CD4-positive, alpha-beta memory T cell (primary cell): ENCODE data around the gene TNIK. TPM values are rescaled to one million over a fixed set of nuclear protein-coding genes. Genes with fewer than 3 reads are reported as not detected.
A peak's percentile ranks its signal among the peaks of the same experiment; 100 is the strongest.

Source experiments
- CTCF ChIA-PET: fragments of 350-600 bp; sonication (Branson Sonifier 250); formaldehyde crosslinking; loops from one replicate; lab custom pipeline; 2021; ENCODE audit warnings: inconsistent platforms; ENCODE audit not compliant: partially characterized antibody; lab: Charles Lee
- POLR2A ChIA-PET: fragments of 350-600 bp; sonication (Branson Sonifier 250); formaldehyde crosslinking; loops from one replicate; lab custom pipeline; 2021; ENCODE audit not compliant: partially characterized antibody; lab: Charles Lee
- DNase-seq, 5 donors: peaks; one replicate each; pipeline versions ENCODE4 v3.0.0 to v3.0.0-alpha.2; 2020 to 2022; ENCODE audit warnings: mixed read lengths in 1 of 5
- H3K27ac ChIP-seq: one replicate; pipeline ENCODE4 v1.7.0; 2013; ENCODE audit warnings: low read depth, low read length
- H3K27me3 ChIP-seq: 2 replicates; pipeline ENCODE4 v1.7.0; 2013; ENCODE audit warnings: mild to moderate bottlenecking, low read length, moderate library complexity; ENCODE audit not compliant: insufficient read depth
- H3K36me3 ChIP-seq: 2 replicates; pipeline ENCODE4 v1.7.0; 2013; ENCODE audit warnings: mild to moderate bottlenecking, low read length, moderate library complexity; ENCODE audit not compliant: insufficient read depth
- H3K4me1 ChIP-seq: 2 replicates; pipeline ENCODE4 v1.7.0; 2013; ENCODE audit warnings: mild to moderate bottlenecking, low read length, moderate library complexity; ENCODE audit not compliant: insufficient read depth
- H3K4me3 ChIP-seq, 2 donors: one replicate each; pipeline ENCODE4 v1.7.0; 2013; ENCODE audit warnings: low read length in 2 of 2, mild to moderate bottlenecking in 1 of 2
- H3K9me3 ChIP-seq, 2 donors: one replicate each; pipeline ENCODE4 v1.7.0; 2013; ENCODE audit warnings: low read length in 2 of 2, control low read depth in 1 of 2; ENCODE audit not compliant: control insufficient read depth in 1 of 2
- H3K27ac Mint-ChIP-seq, 7 donors: one replicate each; pipeline ENCODE4 v1.8.0; 2020 to 2021; ENCODE audit warnings: mixed read lengths in 7 of 7, mild to moderate bottlenecking in 6 of 7, inconsistent platforms in 3 of 7, moderate library complexity in 3 of 7
- H3K27me3 Mint-ChIP-seq, 2 donors: one replicate each; pipeline ENCODE4 v1.8.0; 2020 to 2021; ENCODE audit warnings: mixed read lengths in 2 of 2
- H3K36me3 Mint-ChIP-seq, 2 donors: one replicate each; pipeline ENCODE4 v1.8.0; 2020 to 2021; ENCODE audit warnings: mixed read lengths in 2 of 2, inconsistent platforms in 1 of 2, mild to moderate bottlenecking in 1 of 2
- H3K4me1 Mint-ChIP-seq, 4 donors: one replicate each; pipeline ENCODE4 v1.8.0; 2020 to 2021; ENCODE audit warnings: mixed read lengths in 4 of 4, mild to moderate bottlenecking in 1 of 4
- H3K4me3 Mint-ChIP-seq, 8 donors: one replicate each; pipeline ENCODE4 v1.8.0; 2020 to 2021; ENCODE audit warnings: mixed read lengths in 8 of 8, mild to moderate bottlenecking in 7 of 8, moderate library complexity in 6 of 8, inconsistent platforms in 3 of 8
- H3K9me3 Mint-ChIP-seq, 8 donors: one replicate each; pipeline ENCODE4 v1.8.0; 2020 to 2021; ENCODE audit warnings: mixed read lengths in 8 of 8, mild to moderate bottlenecking in 5 of 8, inconsistent platforms in 3 of 8, moderate library complexity in 1 of 8
- intact Hi-C: fragments of 100-400 bp; cut with micrococcal nuclease; formaldehyde crosslinking; loops from one replicate; pipeline ENCODE4 v1.15.1; 2023
- polyA plus RNA-seq, 2 donors: library from polyadenylated mRNA; unstranded; fragments of 300-500 nt; fragmentation: Illumina TruSeq; gene quantifications; one replicate each; pipeline ENCODE4 v1.2.3, GENCODE V29; 2021
- total RNA-seq, 2 experiments: library from RNA; stranded (reverse); gene quantifications; one replicate each; pipeline ENCODE4 v1.2.3, GENCODE V29; 2021

TNIK gene
- total and polyA plus RNA-seq, 4 experiments from 2014 or later, result 14.6 to 93.5 (median 58.1) TPM

DNA sequence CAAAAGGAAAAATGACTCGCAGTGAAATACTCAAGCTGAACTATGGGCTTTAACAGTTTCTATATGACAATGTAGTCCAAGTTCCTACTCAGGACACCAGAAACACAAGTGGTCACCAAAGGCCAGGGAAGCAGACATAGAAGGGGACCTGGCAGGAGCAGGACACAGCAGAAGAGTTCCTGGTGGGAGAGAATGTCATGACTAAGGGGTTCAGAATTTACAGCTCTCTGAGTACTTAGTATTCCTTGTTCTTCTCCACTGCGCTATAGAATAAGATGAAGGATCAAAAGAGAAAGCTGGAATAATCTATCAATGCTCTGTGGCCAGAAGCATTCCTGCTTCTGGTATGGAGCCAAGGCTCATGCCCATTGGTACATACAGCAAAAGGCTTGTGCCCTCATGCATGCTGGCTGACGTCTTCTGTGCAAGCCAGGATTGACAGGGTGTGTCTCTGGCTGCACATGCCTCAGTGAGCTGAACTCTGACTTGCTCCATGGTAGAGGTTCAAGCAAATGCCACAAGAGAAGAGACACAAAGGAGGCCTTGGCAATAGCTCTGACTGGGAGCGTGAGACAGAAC, 305.0 kb downstream of the TNIK start:
- no peak for DNase-seq
- no peaks in the 10 kb centered on the region for H3K9me3 ChIP-seq
- Mint-ChIP-seq H3K9me3 (no peaks in the 10 kb centered on the region), H3K4me3 (no peak overlapping the region), H3K27me3 (no peaks in the 10 kb centered on the region), H3K4me1 (peaks cover 0 to 6% (median 3%) of the 10 kb centered on the region in 4 donors), H3K27ac (peak overlapping the region in 1 of 7 donors; percentile 38), H3K36me3 (peaks cover 73 to 91% of the 10 kb centered on the region in 2 donors)
- H3K27ac ChIP-seq, result no peak overlapping the region
- H3K27me3 ChIP-seq, result no peaks in the 10 kb centered on the region
- H3K4me1 ChIP-seq, result no peaks in the 10 kb centered on the region
- POLR2A ChIA-PET, result interaction anchor here (1.1 kb wide), 1 partner anchor 13 kb away, joined by 3 read pairs; no protein-coding TSS in a partner anchor
- no peak overlapping the region for H3K4me3 ChIP-seq
- peaks cover 61% of the 10 kb centered on the region for H3K36me3 ChIP-seq
- intact Hi-C loops, result no loop called here
- CTCF ChIA-PET, result interaction anchor here (1.4 kb wide), 1 partner anchor 411 kb away, joined by 11 read pairs; no protein-coding TSS in a partner anchor

DNA sequence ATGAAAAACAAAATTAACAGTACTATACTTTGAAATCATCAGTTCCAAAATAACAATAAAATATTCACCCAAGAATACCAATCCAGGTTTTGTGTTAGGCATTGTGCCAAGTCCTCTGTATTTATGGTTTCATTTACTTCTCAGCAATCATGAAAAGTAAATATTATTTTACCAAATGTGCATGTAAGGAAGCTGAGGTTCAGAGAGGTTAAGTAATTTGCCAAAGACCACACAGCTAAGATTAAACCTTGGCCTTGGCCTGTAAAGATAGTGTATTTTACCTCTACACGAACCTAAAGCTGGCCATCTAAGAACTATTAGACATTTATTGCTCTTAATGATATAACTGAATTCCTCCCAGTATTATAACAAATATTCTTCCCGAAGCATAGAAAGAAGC, 309.3 kb downstream of the TNIK start:
- CTCF ChIA-PET, result interaction anchor here (1.4 to 2.0 kb wide), 3 partner anchors 12 to 416 kb away, joined by 3 to 11 read pairs (median 6); no protein-coding TSS in a partner anchor
- H3K9me3 ChIP-seq, result no peaks in the 10 kb centered on the region
- no peaks in the 10 kb centered on the region for H3K27me3 ChIP-seq
- Mint-ChIP-seq H3K9me3 (no peaks in the 10 kb centered on the region), H3K4me1 (peaks cover 0 to 6% (median 3%) of the 10 kb centered on the region in 4 donors), H3K27me3 (no peaks in the 10 kb centered on the region), H3K36me3 (peaks cover 52 to 86% of the 10 kb centered on the region in 2 donors), H3K4me3 (no peak overlapping the region), H3K27ac (no peak overlapping the region)
- POLR2A ChIA-PET, result no interaction called here
- H3K36me3 ChIP-seq, result peaks cover 46% of the 10 kb centered on the region
- no peaks in the 10 kb centered on the region for H3K4me1 ChIP-seq
- no peak for DNase-seq
- H3K27ac ChIP-seq, result no peak overlapping the region
- no peak overlapping the region for H3K4me3 ChIP-seq
- intact Hi-C loops, result no loop called here

DNA sequence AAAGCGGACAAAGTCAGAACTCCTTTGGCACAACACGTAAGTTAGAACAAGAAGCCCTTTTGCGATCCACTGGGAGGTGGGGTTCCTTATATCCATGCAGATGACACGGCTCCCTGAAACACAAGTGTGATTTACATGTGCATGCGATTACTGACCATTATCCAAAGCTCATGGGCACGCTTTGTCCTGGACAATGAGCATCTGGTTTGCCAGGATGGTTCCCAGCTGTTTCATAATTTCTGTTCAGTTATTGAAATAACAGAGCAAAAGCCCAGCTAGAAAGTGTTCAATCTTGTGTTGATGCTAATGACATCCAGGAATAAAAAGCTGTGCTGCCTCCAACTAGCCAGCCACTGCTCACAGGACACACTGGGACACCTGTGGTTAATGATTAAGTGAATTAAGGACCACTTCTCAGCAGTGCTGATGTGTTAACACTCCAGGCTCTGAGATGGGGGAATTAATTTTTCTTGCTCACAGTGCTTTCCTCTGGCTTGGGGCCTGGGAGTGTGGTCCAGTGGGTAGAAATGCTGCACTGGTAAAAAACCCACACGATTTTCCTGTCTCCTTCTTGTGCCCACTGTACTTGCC, 310.6 kb downstream of the TNIK start:
- Mint-ChIP-seq H3K27ac (no peak overlapping the region), H3K4me1 (peaks cover 0 to 6% (median 3%) of the 10 kb centered on the region in 4 donors), H3K36me3 (peaks cover 44 to 75% of the 10 kb centered on the region in 2 donors), H3K9me3 (no peaks in the 10 kb centered on the region), H3K27me3 (no peaks in the 10 kb centered on the region), H3K4me3 (no peak overlapping the region)
- H3K36me3 ChIP-seq, result peaks cover 36% of the 10 kb centered on the region
- no peaks in the 10 kb centered on the region for H3K9me3 ChIP-seq
- intact Hi-C loops, result no loop called here
- no peaks in the 10 kb centered on the region for H3K4me1 ChIP-seq
- H3K4me3 ChIP-seq, result no peak overlapping the region
- H3K27me3 ChIP-seq, result no peaks in the 10 kb centered on the region
- POLR2A ChIA-PET, result no interaction called here
- H3K27ac ChIP-seq, result no peak overlapping the region
- no peak for DNase-seq
- CTCF ChIA-PET, result interaction anchor here (0.8 kb wide), 1 partner anchor 416 kb away, joined by 3 read pairs; no protein-coding TSS in a partner anchor

DNA sequence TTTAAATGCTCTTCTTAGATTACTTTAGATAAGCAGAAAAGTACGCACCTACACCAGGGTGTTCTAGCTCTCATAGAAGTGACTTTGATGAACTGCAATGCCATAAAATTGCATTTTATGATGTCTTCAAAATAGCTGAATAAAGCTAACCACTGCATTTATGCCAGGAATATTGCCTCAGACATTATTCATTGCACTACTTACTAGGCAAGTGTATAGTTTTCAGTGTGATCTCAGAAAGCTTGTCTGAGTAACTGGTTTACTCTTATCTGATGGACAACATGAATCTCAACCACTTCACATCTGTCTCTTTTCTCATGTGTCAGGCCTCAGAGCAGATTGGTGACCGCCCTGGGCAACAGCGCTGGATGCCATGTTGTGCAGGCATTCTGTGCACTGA, 314.4 kb downstream of the TNIK start:
- no peaks in the 10 kb centered on the region for H3K9me3 ChIP-seq
- DNase-seq, result no peak
- intact Hi-C loops, result no loop called here
- no peak overlapping the region for H3K27ac ChIP-seq
- no peaks in the 10 kb centered on the region for H3K27me3 ChIP-seq
- no peaks in the 10 kb centered on the region for H3K27me3 Mint-ChIP-seq
- CTCF ChIA-PET, result interaction anchor here (1.1 kb wide), 1 partner anchor 13 kb away, joined by 4 read pairs; no protein-coding TSS in a partner anchor
- peaks cover 0 to 2% (median 0%) of the 10 kb centered on the region in 4 donors for H3K4me1 Mint-ChIP-seq
- no peaks in the 10 kb centered on the region for H3K4me1 ChIP-seq
- peaks cover 59 to 77% of the 10 kb centered on the region in 2 donors for H3K36me3 Mint-ChIP-seq
- H3K27ac Mint-ChIP-seq, result peak overlapping the region in 1 of 7 donors; percentile 54
- peaks cover 37% of the 10 kb centered on the region for H3K36me3 ChIP-seq
- no peak overlapping the region for H3K4me3 Mint-ChIP-seq
- no peak overlapping the region for H3K4me3 ChIP-seq
- POLR2A ChIA-PET, result no interaction called here
- H3K9me3 Mint-ChIP-seq, result no peaks in the 10 kb centered on the region

DNA sequence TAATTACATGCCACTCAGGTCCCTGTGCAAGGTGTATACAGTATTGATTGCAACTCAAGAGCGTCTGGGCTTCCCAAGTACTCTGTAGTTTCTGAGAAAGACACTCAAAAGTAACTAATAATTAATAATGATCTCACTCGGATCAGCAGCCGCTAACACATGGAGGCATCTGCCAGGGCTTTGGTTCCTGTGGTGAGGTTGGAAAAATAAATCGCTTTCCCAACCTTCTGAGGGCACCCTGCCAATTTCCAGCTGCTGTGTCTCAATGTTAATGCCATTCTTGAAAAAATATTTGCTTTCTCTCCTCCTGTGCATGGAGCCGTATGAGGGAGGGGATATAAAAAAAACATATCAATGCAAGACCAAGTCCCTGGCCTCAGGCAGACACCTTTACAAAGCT, 317.2 kb downstream of the TNIK start:
- H3K36me3 ChIP-seq, result peaks cover 39% of the 10 kb centered on the region
- no peaks in the 10 kb centered on the region for H3K4me1 ChIP-seq
- POLR2A ChIA-PET, result no interaction called here
- H3K4me3 ChIP-seq, result no peak overlapping the region
- DNase-seq, result no peak
- no peaks in the 10 kb centered on the region for H3K27me3 Mint-ChIP-seq
- peaks cover 0 to 2% (median under 1%) of the 10 kb centered on the region in 4 donors for H3K4me1 Mint-ChIP-seq
- H3K4me3 Mint-ChIP-seq, result no peak overlapping the region
- intact Hi-C loops, result no loop called here
- CTCF ChIA-PET, result no interaction called here
- peaks cover 70 to 77% of the 10 kb centered on the region in 2 donors for H3K36me3 Mint-ChIP-seq
- no peaks in the 10 kb centered on the region for H3K27me3 ChIP-seq
- H3K9me3 Mint-ChIP-seq, result no peaks in the 10 kb centered on the region
- H3K27ac Mint-ChIP-seq, result no peak overlapping the region
- H3K27ac ChIP-seq, result no peak overlapping the region
- H3K9me3 ChIP-seq, result no peaks in the 10 kb centered on the region

DNA sequence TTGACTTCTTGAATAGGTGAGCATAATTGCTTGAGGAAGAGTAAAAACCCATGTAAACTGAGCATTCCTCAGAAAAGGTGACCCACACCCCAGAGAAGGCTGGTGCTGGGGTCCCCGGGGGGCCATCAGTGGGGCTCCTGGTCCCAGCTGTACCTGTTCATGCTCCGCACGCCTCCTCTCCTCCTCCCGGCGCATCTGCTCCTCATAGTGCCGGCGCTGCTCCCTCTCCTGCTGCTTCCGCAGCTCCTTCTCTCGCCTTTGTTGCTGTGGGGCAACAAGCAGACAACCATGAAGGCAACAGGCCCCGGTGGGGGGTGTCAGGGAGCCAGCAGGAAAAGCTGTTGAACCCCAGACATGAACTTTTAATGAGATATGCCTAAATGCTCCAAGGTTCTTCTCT, 320.0 kb downstream of the TNIK start:
- Mint-ChIP-seq H3K36me3 (peaks cover 84 to 85% of the 10 kb centered on the region in 2 donors), H3K4me3 (no peak overlapping the region), H3K4me1 (peaks cover 0 to 10% (median 4%) of the 10 kb centered on the region in 4 donors), H3K9me3 (no peaks in the 10 kb centered on the region), H3K27me3 (no peaks in the 10 kb centered on the region), H3K27ac (peak overlapping the region in 1 of 7 donors; percentile 31)
- DNase-seq, result no peak
- H3K9me3 ChIP-seq, result no peaks in the 10 kb centered on the region
- no peak overlapping the region for H3K27ac ChIP-seq
- intact Hi-C loops, result no loop called here
- peaks cover 47% of the 10 kb centered on the region for H3K36me3 ChIP-seq
- POLR2A ChIA-PET, result no interaction called here
- no peaks in the 10 kb centered on the region for H3K4me1 ChIP-seq
- H3K27me3 ChIP-seq, result no peaks in the 10 kb centered on the region
- no peak overlapping the region for H3K4me3 ChIP-seq
- CTCF ChIA-PET, result no interaction called here

DNA sequence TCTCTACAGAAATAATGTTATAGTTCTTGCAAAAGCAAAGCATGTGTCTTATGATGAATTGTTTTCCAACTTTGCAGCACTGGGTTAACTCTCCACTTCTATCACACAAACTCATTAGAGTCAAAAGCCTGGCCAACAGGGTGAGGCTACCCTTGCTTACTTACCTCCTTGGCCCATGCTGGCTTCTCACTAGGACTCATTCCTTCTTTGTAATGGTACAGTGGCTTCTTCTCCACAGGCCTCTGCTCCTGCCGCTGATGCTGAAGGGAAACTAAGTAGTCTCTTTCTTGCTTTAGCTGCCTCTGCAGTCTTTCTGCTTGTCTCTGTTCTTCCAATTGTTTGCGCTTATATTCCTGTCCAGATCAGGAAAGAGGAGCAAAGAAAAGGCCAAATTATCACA, 322.2 kb downstream of the TNIK start:
- no peak for DNase-seq
- H3K27me3 Mint-ChIP-seq, result no peaks in the 10 kb centered on the region
- Histone ChIP-seq H3K4me3 (no peak overlapping the region), H3K36me3 (peaks cover 55% of the 10 kb centered on the region), H3K27me3 (no peaks in the 10 kb centered on the region), H3K27ac (no peak overlapping the region), H3K9me3 (no peaks in the 10 kb centered on the region), H3K4me1 (no peaks in the 10 kb centered on the region)
- peak overlapping the region in 1 of 8 donors; percentile 36 for H3K4me3 Mint-ChIP-seq
- H3K9me3 Mint-ChIP-seq, result no peaks in the 10 kb centered on the region
- H3K4me1 Mint-ChIP-seq, result peaks cover 0 to 13% (median 7%) of the 10 kb centered on the region in 4 donors
- intact Hi-C loops, result no loop called here
- peak overlapping the region in 1 of 7 donors; percentile 44 for H3K27ac Mint-ChIP-seq
- ChIA-PET POLR2A (no interaction called here), CTCF (interaction anchor here (1.0 to 3.9 kb wide), 2 partner anchors 13 to 428 kb away, joined by 3 to 12 read pairs; no protein-coding TSS in a partner anchor)
- peaks cover 79 to 83% of the 10 kb centered on the region in 2 donors for H3K36me3 Mint-ChIP-seq
